NT2/D1 (cell line): ENCODE measurements around the gene DRG1.

Experiments
- YY1 ChIP-seq: IDR thresholded peaks from 2 replicates; pipeline ENCODE4 v1.6.1; 2011; ENCODE audit not compliant: insufficient read length, insufficient read depth
- ZNF274 ChIP-seq: IDR thresholded peaks from 2 replicates; pipeline ENCODE4 v1.6.1; 2011; ENCODE audit warnings: mild to moderate bottlenecking, low read depth, low read length

- TF ChIP-seq ZNF274 (no peak), YY1 (no peak)
These were observed 41.3 kb downstream of the DRG1 start for GRCh38 chr22:31440681-31441080.
